Thymus (tissue), 11 donors: ENCODE data around the gene MRPS22. TPM values are rescaled to one million over a fixed set of nuclear protein-coding genes. Genes with fewer than 3 reads are reported as not detected.

Source experiments
- DNase-seq, 9 donors: peaks; one replicate each; pipeline ENCODE4 v3.0.0-alpha.2; 2013; ENCODE audit warnings: low spot score in 9 of 9, low read depth in 6 of 9, missing footprints in 1 of 9
- H3K27ac ChIP-seq, 2 donors: one replicate each; pipeline ENCODE4 v1.5.1; 2013; ENCODE audit warnings: control low read depth in 1 of 2, low read depth in 1 of 2, low read length in 1 of 2, mild to moderate bottlenecking in 1 of 2, moderate library complexity in 1 of 2
- H3K27me3 ChIP-seq, 2 donors: one replicate each; pipeline ENCODE4 v1.5.1; 2013; ENCODE audit warnings: low read length in 1 of 2; ENCODE audit not compliant: control insufficient read depth in 2 of 2, insufficient read depth in 1 of 2
- H3K36me3 ChIP-seq, 2 donors: one replicate each; pipeline ENCODE4 v1.5.1; 2013; ENCODE audit warnings: low read length in 1 of 2, mild to moderate bottlenecking in 1 of 2, moderate library complexity in 1 of 2; ENCODE audit not compliant: control insufficient read depth in 2 of 2, insufficient read depth in 2 of 2
- H3K4me1 ChIP-seq, 2 donors: one replicate each; pipeline ENCODE4 v1.5.1; 2013; ENCODE audit warnings: low read length in 2 of 2; ENCODE audit not compliant: control insufficient read depth in 2 of 2, insufficient read depth in 2 of 2
- H3K4me3 ChIP-seq, 2 donors: one replicate each; pipeline ENCODE4 v1.5.1; 2013; ENCODE audit warnings: low read length in 2 of 2, control low read depth in 1 of 2, mild to moderate bottlenecking in 1 of 2
- H3K9me3 ChIP-seq, 2 donors: one replicate each; pipeline ENCODE4 v1.5.1; 2013; ENCODE audit warnings: low read length in 1 of 2, mild to moderate bottlenecking in 1 of 2; ENCODE audit not compliant: control insufficient read depth in 2 of 2, insufficient read depth in 1 of 2
- WGBS: extraction: QIAGEN DNeasy Blood & Tissue Kit; methylation state at CpG from one replicate; pipeline ENCODE4 v1.1.7; 2013; 5-methylcytosine and 5-hydroxymethylcytosine counted together
- polyA plus RNA-seq: library from polyadenylated mRNA; stranded (reverse); fragments of 200-250 nt; gene quantifications from one replicate; pipeline ENCODE4 v1.2.3, GENCODE V29; 2013
- total RNA-seq: library from RNA; stranded (reverse); fragments of 120-200 nt; gene quantifications from one replicate; pipeline ENCODE4 v1.2.4, GENCODE V29; 2013
- donor health status: healthy.

Gene MRPS22
- total and polyA plus RNA-seq, 2 donors: 40.2 to 55.2 TPM

DNA sequence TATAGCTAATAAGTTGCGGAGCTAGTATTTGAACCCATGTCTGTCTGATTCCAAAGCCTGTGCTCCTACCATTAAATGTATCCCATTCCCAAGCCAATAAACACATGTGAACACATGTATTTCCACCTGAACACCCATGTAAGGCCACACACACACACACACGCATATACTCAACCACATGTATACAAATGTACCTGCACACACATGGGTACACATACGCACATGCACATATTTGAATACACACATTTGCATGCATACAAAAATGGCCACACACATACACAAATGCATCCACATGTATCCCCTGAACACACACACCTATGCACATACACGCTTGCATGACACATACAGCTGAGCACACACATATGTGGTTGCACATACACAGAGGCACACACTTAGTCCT lies 5.4 kb upstream of the MRPS22 start:
- H3K36me3 ChIP-seq: no peaks in the 10 kb centered on the region
- H3K9me3 ChIP-seq: peaks cover 0 to 2% of the 10 kb centered on the region in 2 donors
- no peak for DNase-seq
- H3K27me3 ChIP-seq: peaks cover 0 to 6% of the 10 kb centered on the region in 2 donors
- no peak overlapping the region for H3K4me3 ChIP-seq
- WGBS: 96% methylated on average over 4 of the region's 4 CpGs
- no peak overlapping the region for H3K27ac ChIP-seq
- no peaks in the 10 kb centered on the region for H3K4me1 ChIP-seq

DNA sequence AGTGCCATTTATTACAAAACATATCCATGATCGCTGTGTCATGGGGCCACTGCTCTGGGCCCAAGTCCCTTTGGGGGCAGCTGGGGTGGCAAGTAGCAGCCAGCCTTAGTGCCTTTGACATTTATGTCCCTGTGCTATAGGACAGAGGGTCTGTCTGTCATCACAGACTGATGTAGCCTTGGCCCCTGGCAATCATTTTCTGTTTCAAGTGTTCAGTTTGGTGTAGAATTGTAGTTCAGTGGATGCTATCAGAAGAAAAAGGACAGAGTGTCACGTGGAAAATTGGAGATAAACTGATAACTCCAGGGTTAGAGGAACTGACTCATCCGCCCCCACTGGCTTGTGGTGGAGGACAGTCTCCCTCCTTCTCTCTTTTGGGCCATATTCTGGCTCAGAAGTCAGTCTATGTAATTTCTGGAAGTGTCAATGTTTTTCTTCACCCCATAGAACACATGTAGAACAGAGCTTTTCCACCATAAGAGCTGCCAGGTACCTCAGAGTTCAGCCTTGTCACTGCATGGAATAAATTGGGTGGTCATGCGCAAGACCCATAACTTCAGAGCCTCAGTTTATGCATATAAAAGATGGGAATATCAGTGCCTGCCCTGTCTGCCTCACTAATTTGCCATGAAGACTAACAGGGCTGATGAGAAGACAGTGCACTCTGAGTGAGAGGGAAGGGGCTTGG lies 4.5 kb upstream of the MRPS22 start:
- Histone ChIP-seq H3K9me3 (peaks cover 0 to 5% of the 10 kb centered on the region in 2 donors), H3K27me3 (peaks cover 0 to 6% of the 10 kb centered on the region in 2 donors), H3K4me1 (peaks cover under 1 to 3% of the 10 kb centered on the region in 2 donors), H3K4me3 (no peak overlapping the region), H3K36me3 (no peaks in the 10 kb centered on the region), H3K27ac (no peak overlapping the region)
- whole genome bisulfite sequencing: 76% methylated on average over 4 of the region's 4 CpGs
- no peak for DNase-seq

DNA sequence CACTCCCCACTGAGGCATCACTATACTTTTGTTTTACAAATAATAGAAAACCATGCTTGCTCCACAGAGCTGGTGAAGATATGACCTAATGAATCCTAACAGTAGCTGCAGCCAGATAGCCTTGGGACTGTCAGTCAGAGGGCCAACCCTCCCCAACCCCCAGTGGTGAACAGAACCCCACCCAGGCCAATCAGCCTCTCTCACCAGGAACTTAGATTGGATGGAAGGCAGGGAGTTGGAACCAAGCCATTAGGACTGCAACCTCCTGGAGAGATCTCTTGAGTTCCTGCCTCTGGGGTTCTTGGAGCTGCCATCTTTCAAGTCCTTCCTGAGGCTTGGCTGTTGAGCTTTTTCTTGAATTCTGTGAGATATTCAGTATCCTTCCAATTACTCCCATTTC lies 3.0 kb upstream of the MRPS22 start:
- Histone ChIP-seq H3K27me3 (peaks cover 0 to 6% of the 10 kb centered on the region in 2 donors), H3K27ac (no peak overlapping the region), H3K4me3 (no peak overlapping the region), H3K36me3 (no peaks in the 10 kb centered on the region), H3K9me3 (peaks cover 0 to 5% of the 10 kb centered on the region in 2 donors), H3K4me1 (peaks cover 10 to 11% of the 10 kb centered on the region in 2 donors)
- no peak for DNase-seq

DNA sequence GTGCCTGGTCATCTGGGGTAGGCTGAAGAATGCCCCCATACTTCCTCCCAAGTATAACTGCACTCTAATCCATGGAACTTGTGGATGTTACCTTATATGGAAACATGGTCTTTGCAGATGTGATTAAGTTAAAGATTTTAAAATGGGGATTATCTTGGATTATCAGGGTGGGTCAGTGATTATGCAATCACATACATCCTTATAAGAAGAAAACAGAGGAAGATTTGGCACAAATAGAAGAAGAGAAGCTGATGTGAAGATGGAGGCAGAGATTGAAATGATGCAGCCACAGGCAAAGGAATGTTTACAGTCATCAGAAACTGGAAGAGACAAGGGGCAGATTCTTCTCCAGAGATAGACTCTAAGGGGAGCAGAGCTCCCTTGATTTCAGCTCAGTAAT lies 1.8 kb upstream of the MRPS22 start:
- H3K36me3 ChIP-seq: peaks cover 0 to 5% of the 10 kb centered on the region in 2 donors
- H3K4me1 ChIP-seq: peaks cover 10 to 11% of the 10 kb centered on the region in 2 donors
- peaks cover 0 to 6% of the 10 kb centered on the region in 2 donors for H3K27me3 ChIP-seq
- H3K27ac ChIP-seq: no peak overlapping the region
- peaks cover 0 to 5% of the 10 kb centered on the region in 2 donors for H3K9me3 ChIP-seq
- no peak overlapping the region for H3K4me3 ChIP-seq
- no peak for DNase-seq

- Histone ChIP-seq H3K4me3 (no peak overlapping the region), H3K27ac (no peak overlapping the region), H3K36me3 (peaks cover 11 to 40% of the 10 kb centered on the region in 2 donors), H3K4me1 (peaks cover 10 to 11% of the 10 kb centered on the region in 2 donors), H3K27me3 (no peaks in the 10 kb centered on the region), H3K9me3 (peaks cover 0 to 5% of the 10 kb centered on the region in 2 donors)
- no peak for DNase-seq
- 93% methylated on average over 2 of the region's 2 CpGs for WGBS
Observed at GRCh38 chr3:139346771-139347170, 3.0 kb downstream of the MRPS22 start.

DNA sequence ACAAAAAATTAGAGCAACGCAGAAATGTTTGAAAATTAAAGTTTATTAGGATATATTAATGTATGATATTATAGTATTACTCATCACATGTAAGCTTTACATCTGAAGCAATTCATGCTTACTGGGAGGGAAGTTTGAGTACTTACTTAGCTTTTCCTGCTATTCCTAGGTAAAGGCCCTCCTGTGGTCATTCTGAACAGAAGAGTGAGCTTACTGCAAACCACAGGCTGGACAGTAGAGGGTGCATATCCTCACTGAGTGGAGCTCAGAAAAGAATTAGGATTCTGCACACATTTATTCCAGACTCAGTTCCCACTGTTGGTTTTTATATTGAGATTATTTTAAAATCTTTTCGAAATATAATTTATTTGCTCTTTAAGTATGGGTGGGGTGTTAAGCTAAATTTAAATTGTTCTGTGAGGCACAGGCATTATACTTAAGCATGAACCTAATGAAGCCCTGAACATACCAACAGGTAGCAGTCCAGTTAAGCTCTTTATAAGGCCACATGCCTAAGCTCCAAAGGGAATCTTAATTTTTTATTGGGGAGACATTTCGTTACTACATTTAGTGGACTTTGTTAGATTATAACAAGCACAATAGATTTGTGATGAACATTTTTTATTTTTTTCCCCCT lies 10.2 kb downstream of the MRPS22 start:
- 96% methylated on average over 3 of the region's 3 CpGs for WGBS
- Histone ChIP-seq H3K4me1 (no peaks in the 10 kb centered on the region), H3K4me3 (no peak overlapping the region), H3K27me3 (no peaks in the 10 kb centered on the region), H3K9me3 (no peaks in the 10 kb centered on the region), H3K36me3 (peaks cover 51 to 88% of the 10 kb centered on the region in 2 donors), H3K27ac (no peak overlapping the region)
- no peak for DNase-seq

GRCh38 chr3:139354661-139355060 lies 10.8 kb downstream of the MRPS22 start:
- Histone ChIP-seq H3K9me3 (no peaks in the 10 kb centered on the region), H3K36me3 (peaks cover 52 to 90% of the 10 kb centered on the region in 2 donors), H3K4me3 (no peak overlapping the region), H3K27ac (no peak overlapping the region), H3K4me1 (no peaks in the 10 kb centered on the region), H3K27me3 (no peaks in the 10 kb centered on the region)
- 97% methylated on average over 4 of the region's 4 CpGs for WGBS
- no peak for DNase-seq

DNA sequence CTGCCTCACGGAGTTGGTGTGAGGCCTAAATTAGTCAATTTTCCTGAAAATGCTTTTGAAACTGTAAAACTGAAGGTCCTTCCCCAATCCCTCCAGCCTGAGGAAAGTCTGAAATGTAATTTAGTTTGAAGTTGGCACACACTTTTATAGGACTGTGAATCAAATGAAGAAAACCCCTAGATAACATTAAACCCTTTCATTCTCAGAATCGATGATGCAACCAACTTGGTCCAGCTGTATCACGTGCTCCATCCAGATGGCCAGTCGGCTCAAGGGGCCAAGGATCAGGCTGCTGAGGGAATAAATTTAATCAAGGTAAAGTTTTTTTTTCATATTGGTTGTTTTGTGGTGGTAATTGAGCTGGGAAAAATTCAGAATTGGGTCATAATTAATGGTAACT lies 11.7 kb downstream of the MRPS22 start:
- no peak overlapping the region for H3K4me3 ChIP-seq
- no peak overlapping the region for H3K27ac ChIP-seq
- no peaks in the 10 kb centered on the region for H3K9me3 ChIP-seq
- DNase-seq: no peak
- H3K36me3 ChIP-seq: peaks cover 56 to 93% of the 10 kb centered on the region in 2 donors
- no peaks in the 10 kb centered on the region for H3K27me3 ChIP-seq
- no peaks in the 10 kb centered on the region for H3K4me1 ChIP-seq
- 96% methylated on average over 4 of the region's 4 CpGs for WGBS

DNA sequence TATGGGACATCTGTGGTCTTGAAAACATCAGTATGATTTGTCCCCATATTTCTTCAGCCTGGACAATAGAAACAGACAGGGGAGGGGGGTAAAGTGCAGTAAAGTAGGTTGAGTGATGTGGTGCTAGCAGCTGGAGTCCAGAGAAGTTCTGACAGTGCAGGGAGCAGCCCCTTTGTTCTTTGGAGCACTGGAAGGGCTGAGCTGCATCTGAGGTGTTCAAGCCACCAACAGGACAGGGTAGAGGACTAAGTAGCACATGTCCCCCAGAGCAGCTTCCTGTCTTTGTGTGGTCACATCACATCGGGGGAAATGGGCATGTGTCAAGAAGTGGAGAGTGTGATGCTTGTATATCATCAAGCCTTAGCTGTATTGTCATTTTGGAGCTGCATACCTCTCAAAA lies 12.1 kb downstream of the MRPS22 start:
- H3K36me3 ChIP-seq: peaks cover 56 to 92% of the 10 kb centered on the region in 2 donors
- no peak overlapping the region for H3K4me3 ChIP-seq
- H3K4me1 ChIP-seq: no peaks in the 10 kb centered on the region
- H3K9me3 ChIP-seq: no peaks in the 10 kb centered on the region
- DNase-seq: no peak
- H3K27ac ChIP-seq: no peak overlapping the region
- WGBS: 37% methylated on average over 1 of the region's 1 CpG
- no peaks in the 10 kb centered on the region for H3K27me3 ChIP-seq
